Measurements from ENCODE around the gene IL1A.

DNA sequence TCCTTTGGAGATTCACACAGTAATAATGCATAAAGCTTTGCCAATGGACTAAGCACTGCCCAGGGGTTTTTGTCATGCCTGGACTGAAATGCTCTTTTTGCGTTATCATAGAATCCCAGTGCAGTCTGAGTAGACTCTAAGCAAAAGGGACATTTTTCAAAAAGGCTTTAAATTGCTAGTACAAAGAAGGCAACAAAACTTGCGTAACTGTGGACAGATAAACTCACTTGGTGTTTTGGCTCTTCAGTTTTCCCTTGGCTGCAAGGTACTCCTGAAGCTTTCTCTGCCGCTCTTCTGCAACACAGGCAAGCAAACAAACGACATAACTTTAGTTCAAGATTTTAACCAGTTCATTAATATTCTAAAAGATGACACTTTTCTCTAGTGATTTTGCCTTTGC is 22.0 kb downstream of the IL1A start:
- TF ChIP-seq CTCF (IDR thresholded peaks at IDR 0.05): no peak
- no peak for TF ChIP-seq POLR2A (IDR thresholded peaks at IDR 0.05)
- TF ChIP-seq EP300 (IDR thresholded peaks at IDR 0.05): no peak
